GM12892 (cell line): ENCODE results near the gene THAP4.
A peak's percentile ranks its signal among the peaks of the same experiment; 100 is the strongest.
"Not testable (repeated sequence)": the region's sequence is repeated elsewhere in the genome, so short reads cannot be mapped to it uniquely, and the experiment has no call there.

Experiments
- DNase-seq: peaks from one replicate; pipeline ENCODE4 v3.0.0; 2011; ENCODE audit not compliant: insufficient read length
- FAIRE-seq: peaks from 2 replicates; lab custom pipeline; 2011; peaks lifted over from hg19 to GRCh38; lab: Jason Lieb, UNC
- POLR2A ChIP-seq: IDR thresholded peaks from 2 replicates; pipeline ENCODE4 v1.6.1; 2011; ENCODE audit warnings: low read depth, low read length, control low read depth
- POLR2AphosphoS5 ChIP-seq: IDR thresholded peaks from 2 replicates; pipeline ENCODE4 v1.6.1; 2011; ENCODE audit warnings: low read depth, low read length, control low read depth
- TAF1 ChIP-seq: IDR thresholded peaks from 2 replicates; pipeline ENCODE4 v1.6.1; 2011; ENCODE audit warnings: low read depth, mild to moderate bottlenecking, control low read depth, low read length, borderline replicate concordance

Gene THAP4

DNA sequence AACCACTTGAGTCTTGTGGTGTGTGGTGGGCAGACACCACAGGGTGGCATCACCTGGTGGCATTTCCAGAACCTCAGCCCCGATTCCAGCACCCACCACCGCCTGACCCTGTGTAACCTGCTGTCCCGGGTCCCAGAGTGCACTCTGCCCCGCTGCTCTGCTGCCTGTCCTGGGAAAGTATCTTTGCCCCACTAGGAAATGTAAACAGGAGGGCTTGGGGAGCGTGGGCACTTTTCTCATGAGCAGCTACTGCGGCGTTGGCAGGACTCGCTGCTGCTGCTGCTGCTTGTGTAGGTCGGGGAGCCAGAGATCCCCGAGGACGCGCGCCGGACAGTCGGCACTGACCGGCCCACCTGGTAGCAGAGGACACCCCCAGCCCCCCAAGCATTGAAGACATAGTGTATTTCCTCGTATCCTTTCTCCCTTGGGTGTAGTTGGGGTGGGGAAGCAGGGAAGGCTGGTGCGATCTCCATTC, 36.3 kb upstream of the THAP4 start:
- TF ChIP-seq POLR2AphosphoS5 (no peak), POLR2A (no peak), TAF1 (no peak)
- FAIRE-seq (no peak), DNase-seq (no peak)

DNA sequence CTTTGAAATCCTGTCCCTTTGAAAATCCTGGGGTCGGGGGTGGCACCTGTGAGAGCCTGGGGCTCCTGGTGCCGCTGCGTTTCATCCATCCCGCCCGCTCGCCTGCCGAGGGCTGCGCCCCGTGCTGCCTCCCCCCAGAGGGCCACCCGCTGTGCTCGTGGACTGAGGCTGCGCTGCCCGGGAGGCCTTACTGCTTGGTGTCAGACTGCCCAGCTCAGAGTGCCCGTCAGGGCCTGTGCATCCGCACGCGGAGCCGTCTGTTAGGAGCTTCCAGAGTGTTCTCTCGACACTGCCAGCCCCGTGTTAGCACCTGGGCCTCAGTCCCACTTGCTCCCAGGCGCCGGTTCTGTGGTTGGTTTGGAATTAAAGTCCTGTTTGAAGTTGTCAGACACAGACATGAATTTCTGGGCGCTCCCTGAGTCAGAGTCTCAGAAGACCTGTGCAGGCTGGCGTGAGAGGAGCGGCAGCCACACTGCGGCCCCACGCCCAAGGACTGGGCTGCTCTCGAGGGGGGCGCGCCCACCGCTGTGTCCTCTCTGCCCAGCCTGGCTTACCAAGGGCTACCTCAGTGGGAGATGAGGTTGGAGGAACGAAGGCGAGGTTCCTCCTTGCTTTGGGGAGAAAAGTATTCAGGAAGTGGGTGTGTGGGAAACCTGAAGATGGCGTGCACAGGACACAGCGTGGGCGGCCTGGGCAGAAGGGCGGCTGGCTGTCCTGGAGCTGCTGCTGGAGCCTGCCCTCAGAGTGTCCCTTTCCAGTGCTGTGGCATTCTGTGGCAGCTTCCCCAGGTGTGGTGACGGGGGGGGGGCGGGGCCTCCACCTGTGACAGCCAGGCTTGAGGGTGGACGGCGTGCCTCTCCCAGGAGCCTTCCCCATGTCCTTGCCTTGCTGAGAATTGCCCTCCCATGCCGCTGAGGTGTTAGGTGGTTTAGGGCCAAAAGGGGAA, 35.6 kb upstream of the THAP4 start:
- DNase-seq, result no peak
- TF ChIP-seq POLR2AphosphoS5 (no peak), POLR2A (no peak), TAF1 (no peak)
- FAIRE-seq, result no peak

DNA sequence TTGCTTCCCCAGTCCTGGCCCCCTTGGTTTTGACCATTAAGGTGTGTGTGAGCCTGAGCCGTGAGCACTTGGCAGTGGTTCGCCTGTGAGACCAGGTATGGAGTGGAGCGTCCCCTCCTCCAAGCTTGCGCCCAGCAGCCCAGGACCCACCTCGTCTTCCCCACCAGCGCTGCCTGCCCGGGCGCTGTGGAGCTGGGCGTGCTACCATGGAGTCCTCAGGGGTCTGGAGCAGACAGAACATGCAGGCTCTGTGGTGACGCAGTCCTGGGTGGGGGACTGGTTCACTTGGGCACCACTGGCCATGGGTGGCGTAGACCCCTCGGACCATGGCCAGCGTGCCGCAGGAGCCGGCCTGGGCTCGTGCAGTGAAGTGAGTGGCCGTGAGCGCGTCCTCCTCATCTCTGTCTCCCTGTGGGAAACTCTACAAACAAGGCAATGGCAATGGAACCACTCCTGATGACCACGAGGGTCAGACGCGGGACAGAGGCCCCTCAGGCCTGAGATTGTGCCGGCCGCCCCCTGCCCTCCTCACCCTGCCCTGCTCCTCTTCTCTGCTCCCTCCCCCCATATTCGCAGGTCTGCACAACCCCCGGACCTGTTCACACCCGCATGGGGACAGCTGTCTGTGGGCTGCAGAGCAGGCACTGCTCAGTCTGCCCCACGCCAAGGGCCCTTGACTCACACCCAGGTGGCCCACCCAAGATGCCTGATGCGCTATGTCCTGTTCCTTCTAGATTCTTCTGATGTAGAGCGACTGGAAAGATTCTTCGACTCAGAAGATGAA, 34.7 kb upstream of the THAP4 start:
- TF ChIP-seq POLR2AphosphoS5 (no peak), POLR2A (no peak), TAF1 (no peak)
- DNase-seq (no peak), FAIRE-seq (no peak)

DNA sequence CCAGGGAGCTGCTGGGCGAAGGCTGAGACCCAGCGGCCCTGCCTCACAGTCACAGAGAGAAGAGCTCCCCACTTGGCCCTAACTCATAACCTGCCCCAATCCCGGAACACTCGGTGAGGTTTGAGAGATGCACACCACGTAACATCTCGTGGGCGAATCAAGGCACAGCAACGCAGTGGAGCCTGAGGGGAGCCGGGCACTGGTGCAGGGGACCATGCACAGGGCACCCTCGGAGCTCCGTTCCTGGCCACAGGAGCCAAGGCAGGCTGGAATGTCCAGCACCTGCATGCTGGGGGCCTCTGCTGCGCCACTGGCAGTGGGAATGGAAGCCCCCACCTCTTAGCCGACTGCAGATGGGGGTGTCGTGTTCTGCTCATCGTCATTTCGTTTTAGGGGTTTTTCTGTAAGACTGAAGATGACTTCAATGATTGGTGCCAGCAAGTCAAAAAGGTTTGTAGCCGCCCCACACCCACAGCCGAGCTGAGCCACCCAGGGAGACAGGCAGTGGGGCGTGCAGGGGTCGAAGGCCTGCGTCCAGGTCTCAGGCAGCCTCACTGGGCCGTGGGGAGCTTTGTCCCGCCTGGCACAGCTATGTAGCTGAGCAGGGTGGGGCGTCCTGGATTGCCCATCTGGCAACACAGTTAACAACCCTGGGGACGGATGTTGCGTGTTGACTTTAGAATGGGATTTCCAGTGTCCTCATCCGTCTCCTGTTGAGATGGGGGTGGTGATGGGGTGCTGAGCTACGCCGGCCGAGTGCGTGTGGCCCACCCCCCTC, 33.6 kb upstream of the THAP4 start:
- no peak for DNase-seq
- TF ChIP-seq POLR2A (no peak), POLR2AphosphoS5 (no peak), TAF1 (no peak)

DNA sequence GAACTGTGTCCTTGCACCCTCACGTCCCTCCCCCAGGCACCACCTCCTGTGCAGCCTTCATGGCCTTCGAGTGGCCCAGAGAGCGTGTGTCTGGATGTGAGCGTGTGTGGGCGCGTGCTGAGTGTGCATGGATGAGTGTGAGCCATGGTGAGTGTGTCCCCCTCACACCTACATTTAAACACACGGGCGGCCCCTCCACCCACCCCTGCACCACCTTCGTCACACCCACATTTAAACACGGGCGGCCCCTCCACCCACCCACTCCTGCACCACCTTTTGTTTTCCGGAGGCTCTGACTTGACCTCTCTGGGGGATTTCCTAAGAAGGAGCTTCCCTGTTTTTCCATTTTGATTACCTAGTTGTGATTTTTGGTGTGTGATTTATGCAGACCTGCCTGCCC, 31.9 kb upstream of the THAP4 start:
- TF ChIP-seq POLR2A (no peak), TAF1 (no peak), POLR2AphosphoS5 (no peak)
- DNase-seq (no peak), FAIRE-seq (no peak)

More for the DNA sequence above, 33.6 kb upstream of the THAP4 start:
- FAIRE-seq, result no peak

DNA sequence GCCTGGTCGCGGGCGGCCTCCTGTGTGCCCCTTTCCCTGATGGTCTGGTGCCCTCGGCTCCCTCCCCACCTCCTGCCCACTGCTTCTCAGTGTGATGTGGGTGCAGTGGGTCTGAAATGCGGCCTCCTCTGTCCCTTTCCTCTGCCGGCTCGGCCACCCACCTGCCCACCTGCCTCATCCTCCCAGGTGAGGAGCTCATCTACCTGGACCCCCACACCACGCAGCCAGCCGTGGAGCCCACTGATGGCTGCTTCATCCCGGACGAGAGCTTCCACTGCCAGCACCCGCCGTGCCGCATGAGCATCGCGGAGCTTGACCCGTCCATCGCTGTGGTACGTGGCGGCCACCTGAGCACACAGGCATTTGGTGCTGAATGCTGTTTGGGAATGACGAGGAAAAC, 31.4 kb upstream of the THAP4 start:
- DNase-seq (no peak), FAIRE-seq (no peak)
- TF ChIP-seq POLR2A (no peak), POLR2AphosphoS5 (no peak)

DNA sequence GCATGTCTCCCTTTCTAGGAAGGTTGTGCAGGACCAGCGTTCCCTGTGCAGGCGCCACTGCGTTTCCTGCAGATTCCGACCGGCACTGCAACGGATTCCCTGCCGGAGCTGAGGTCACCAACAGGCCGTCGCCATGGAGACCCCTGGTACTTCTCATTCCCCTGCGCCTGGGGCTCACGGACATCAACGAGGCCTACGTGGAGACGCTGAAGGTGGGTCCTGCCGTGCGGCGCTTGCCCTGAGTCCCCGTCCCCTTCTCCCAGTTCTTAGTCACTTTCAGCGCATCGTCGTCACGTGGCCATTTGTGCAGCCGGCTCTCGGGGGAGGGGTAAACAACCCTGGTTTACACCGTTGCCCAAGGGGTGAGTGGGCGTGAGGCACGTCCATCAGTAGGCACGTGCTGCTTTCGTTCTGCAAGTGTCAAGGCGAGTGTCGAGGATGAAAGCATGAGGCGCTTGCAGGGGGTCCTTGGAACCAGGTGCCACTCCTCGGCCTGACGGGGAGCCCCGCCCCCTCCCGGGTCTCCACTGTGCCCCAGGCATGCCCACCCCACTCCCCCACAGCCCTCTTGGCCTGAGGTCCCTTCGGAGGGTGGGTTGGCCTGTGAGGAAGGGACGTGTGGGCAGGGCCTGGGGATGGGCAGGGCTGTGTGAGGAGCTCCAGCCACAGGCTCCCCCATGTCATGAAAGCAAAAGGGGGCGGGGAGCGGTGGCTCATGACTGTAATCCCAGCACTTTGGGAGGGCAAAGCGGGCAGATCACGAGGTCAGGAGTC, 29.9 kb upstream of the THAP4 start:
- TF ChIP-seq POLR2AphosphoS5 (no peak), POLR2A (no peak), TAF1 (no peak)
- FAIRE-seq (no peak), DNase-seq (no peak)

DNA sequence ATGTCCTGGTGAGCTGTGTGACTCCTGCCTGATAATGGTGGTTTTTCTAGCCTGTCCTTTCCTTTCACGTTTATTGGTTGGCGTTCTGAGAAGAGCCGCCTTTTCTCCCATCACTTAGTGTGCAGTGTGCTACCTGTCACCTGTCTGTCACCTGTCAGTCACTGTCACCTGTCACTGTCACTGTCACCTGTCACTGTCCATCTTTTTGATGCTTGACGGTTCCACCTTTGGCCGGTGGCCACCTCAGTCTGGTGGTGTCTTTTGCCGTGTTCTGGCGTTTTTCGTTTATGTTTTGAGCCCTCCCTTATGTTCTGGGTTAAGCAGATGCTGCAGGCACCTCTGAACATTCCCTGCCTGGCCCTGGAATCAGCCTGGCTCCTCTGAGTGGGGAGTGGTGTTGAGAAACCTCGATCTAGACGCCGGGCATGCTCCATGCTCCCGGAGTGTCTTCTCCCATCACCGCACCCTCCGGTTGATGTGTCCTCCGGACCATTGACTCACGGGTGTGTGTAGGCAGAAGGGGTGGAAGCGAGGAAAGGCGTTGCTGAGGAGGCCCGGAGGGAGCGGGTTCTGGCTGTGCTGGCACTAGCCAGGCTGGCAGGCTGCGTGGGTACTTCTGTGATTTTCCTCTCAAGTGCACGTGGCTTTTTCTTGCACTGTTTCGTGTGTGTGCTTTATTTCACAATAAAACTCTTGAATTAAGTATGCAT, 28.9 kb upstream of the THAP4 start:
- TF ChIP-seq POLR2AphosphoS5 (no peak), TAF1 (no peak), POLR2A (no peak)
- DNase-seq (no peak), FAIRE-seq (no peak)

DNA sequence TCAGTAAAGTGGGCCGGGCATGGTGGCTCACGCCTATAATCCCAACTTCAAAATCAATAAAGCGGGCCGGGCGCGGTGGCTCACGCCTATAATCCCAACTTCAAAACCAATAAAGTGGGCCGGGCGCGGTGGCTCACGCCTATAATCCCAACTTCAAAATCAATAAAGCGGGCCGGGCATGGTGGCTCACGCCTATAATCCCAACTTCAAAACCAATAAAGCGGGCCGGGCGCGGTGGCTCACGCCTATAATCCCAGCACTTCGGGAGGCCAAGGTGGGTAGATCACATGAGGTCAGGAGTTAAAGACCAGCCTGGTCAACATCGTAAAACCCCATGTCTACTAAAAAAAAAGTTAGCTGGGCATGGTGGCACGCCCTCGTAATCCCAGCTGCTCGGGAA, 25.8 kb upstream of the THAP4 start:
- DNase-seq, FAIRE-seq: not testable (repeated sequence)

DNA sequence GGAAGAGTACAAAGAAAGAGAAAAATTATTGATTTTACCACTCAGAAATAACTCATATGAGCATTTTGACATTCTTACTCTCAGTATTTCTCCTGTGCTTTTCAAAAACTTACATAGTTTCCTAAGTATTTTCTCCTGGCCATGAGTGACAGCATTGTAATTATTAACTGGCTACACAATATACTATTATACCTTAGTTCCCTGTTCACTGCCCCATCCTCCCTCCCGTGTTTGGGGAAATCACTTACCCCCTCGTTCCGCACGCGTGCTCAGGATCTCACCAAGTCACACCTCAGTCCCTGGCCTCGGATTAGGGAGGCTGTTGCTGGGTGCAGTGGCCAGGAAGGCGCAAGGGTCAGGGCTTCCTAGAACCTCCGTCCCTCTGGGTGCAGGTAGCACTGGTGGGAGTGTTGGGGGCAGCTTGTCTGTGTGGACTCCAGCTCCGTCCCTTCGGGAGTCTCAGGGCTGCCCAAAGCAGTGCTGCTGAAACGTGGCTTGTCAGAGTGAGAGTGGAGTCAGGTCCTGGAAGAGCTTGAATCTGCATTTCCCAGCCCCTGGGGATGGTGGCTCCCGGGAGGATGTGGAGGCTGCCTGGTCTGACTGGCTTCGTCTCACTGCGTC, 23.7 kb upstream of the THAP4 start:
- no peak for FAIRE-seq
- no peak for DNase-seq

More for the DNA sequence above, 23.7 kb upstream of the THAP4 start:
- 0 out of 2 replicates have a peak, but pooled peaks have one; percentile 19 for TF ChIP-seq POLR2AphosphoS5
- TF ChIP-seq POLR2A, result no peak
- TF ChIP-seq TAF1, result no peak
